ENCODE measurements around the gene SMARCD3. TPM values are rescaled to one million over a fixed set of nuclear protein-coding genes. Genes with fewer than 3 reads are reported as not detected.
A peak's percentile ranks its signal among the peaks of the same experiment; 100 is the strongest.

The SMARCD3 gene
- total and polyA plus RNA-seq, 9 of the 15 experiments (the other 6 are each of a cell fraction or from before 2014, with no cell fraction given): 0.43 to 3.6 (median 2.6) TPM

DNA sequence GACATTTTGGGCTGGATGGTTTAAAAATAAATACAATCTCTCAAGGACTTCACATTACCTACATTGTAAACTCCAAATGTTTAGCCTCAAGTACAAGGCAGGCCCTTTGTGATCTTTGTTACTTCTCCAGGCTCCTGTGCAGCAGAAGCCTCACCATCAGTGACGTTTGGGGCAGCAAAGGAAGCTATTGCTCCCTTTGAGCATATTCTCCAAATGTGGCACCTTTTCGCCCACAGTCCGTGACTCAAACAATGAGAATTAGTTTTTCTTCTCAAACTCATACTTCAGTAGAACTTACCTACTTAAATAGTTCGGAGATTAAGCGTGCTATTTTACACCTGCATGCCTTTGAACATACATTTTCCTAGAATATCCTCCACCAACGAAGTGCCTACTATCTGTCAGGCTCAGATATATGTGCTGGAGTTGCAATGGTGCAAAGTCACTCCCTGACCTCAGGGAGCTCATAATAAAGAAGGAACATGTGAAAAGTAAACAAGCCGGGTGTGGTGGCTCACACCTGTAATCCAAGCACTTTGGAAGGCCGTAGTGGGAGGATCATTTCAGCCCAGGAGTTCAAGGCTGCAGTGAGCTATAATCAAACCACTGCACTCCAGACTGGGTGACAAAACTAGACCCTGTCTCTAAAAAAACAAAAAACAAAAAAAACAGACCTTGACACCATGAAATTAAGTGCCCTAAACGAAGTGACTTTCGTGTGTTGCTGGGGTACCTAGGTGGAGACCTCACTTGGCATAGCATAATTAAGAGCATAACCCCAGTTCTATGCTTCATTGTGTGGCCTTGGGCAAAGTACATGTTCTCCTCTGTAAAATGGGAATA, 20.2 kb downstream of the SMARCD3 start (continued):
- peak in 1 of 2 experiments; percentile 64; a peak in 1 of 4 replicates for TF ChIP-seq RCOR1 (IDR thresholded peaks at IDR 0.05; ENCODE audit: borderline replicate concordance in 1 of 2, low read depth in 2 of 2, low read length in 2 of 2)
- peak; percentile 70 for TF ChIP-seq SMARCA5 (IDR thresholded peaks at IDR 0.05)
- peak; percentile 76 for TF ChIP-seq C11orf30 (IDR thresholded peaks at IDR 0.05; ENCODE audit: low read depth)
- TF ChIP-seq ZNF134 (CRISPR knock-in tag; conservative IDR thresholded peaks at IDR 0.05): no peak
- TF ChIP-seq MEIS2 (IDR thresholded peaks at IDR 0.05; ENCODE audit: partially characterized antibody): peak; percentile 87
- no peak for TF ChIP-seq NFXL1 (CRISPR knock-in tag; IDR thresholded peaks at IDR 0.05)
- no peak for TF ChIP-seq ETV1 (tag; conservative IDR thresholded peaks at IDR 0.05; ENCODE audit: low read depth)
- TF ChIP-seq KAT8 (IDR thresholded peaks at IDR 0.05; ENCODE audit: low read depth): no peak
- 0 out of 2 replicates have a peak, but pooled peaks have one; percentile 41 for TF ChIP-seq LEF1 (IDR thresholded peaks at IDR 0.05)
- TF ChIP-seq RAD21 (CRISPR knock-in tag; conservative IDR thresholded peaks at IDR 0.05 in 1 of 2, IDR thresholded peaks at IDR 0.05 in 1 of 2): no peak
- no peak for TF ChIP-seq SRSF7 (optimal IDR thresholded peaks at IDR 0.05; ENCODE audit: low read depth, low read length)
- no peak for TF ChIP-seq RUNX1 (IDR thresholded peaks at IDR 0.05; ENCODE audit: low read depth)
- TF ChIP-seq SLC30A9 (CRISPR knock-in tag; IDR thresholded peaks at IDR 0.05): no peak
- no peak for TF ChIP-seq GATAD2B (IDR thresholded peaks at IDR 0.05; ENCODE audit: borderline replicate concordance)
- peak; percentile 48; the same call in 1 of the 2 replicates for TF ChIP-seq SMARCE1 (IDR thresholded peaks at IDR 0.05)
- no peak for TF ChIP-seq ZNF644 (tag; IDR thresholded peaks at IDR 0.05; ENCODE audit: low read depth)
- no peak for TF ChIP-seq JUNB (CRISPR knock-in tag; conservative IDR thresholded peaks at IDR 0.05)
- TF ChIP-seq, protein P1, sequence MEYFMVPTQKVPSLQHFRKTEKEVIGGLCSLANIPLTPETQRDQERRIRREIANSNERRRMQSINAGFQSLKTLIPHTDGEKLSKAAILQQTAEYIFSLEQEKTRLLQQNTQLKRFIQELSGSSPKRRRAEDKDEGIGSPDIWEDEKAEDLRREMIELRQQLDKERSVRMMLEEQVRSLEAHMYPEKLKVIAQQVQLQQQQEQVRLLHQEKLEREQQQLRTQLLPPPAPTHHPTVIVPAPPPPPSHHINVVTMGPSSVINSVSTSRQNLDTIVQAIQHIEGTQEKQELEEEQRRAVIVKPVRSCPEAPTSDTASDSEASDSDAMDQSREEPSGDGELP (CRISPR knock-in tag; IDR thresholded peaks at IDR 0.05; ENCODE audit: borderline replicate concordance): 0 out of 2 replicates have a peak, but pooled peaks have one; percentile 26
- TF ChIP-seq ZNF551 (CRISPR knock-in tag; IDR thresholded peaks at IDR 0.05): no peak
- no peak for TF ChIP-seq SIRT6 (IDR thresholded peaks at IDR 0.05; ENCODE audit: low read depth, low read length)
- TF ChIP-seq DNMT1 (IDR thresholded peaks at IDR 0.05): no peak
- 0 out of 2 replicates have a peak, but pooled peaks have one; percentile 16 for TF ChIP-seq ATF7 (IDR thresholded peaks at IDR 0.05)
- TF ChIP-seq ZBTB12 (CRISPR knock-in tag; IDR thresholded peaks at IDR 0.05): no peak
- TF ChIP-seq ZNF695 (CRISPR knock-in tag; IDR thresholded peaks at IDR 0.05): no peak
- 0 out of 2 replicates have a peak, but pooled peaks have one; percentile 13 for TF ChIP-seq CREM (IDR thresholded peaks at IDR 0.05; ENCODE audit: low read depth)
- peak; percentile 12 to 31; a peak in 2 of 4 replicates for TF ChIP-seq TRIM24 (IDR thresholded peaks at IDR 0.05)
- TF ChIP-seq, protein P2, sequence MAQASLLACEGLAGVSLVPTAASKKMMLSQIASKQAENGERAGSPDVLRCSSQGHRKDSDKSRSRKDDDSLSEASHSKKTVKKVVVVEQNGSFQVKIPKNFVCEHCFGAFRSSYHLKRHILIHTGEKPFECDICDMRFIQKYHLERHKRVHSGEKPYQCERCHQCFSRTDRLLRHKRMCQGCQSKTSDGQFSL (CRISPR knock-in tag; IDR thresholded peaks at IDR 0.05): no peak
- TF ChIP-seq, protein P2 (tag; IDR thresholded peaks at IDR 0.05): no peak
- no peak for TF ChIP-seq ATF1 (CRISPR knock-in tag; IDR thresholded peaks at IDR 0.05)
- no peak for TF ChIP-seq ATF1 (tag; IDR thresholded peaks at IDR 0.05)

All from K562 (cell line).